GM21717 (cell line): ENCODE data around the gene AMHR2.
A peak's percentile ranks its signal among the peaks of the same experiment; 100 is the strongest.
"Not testable (repeated sequence)": the region's sequence is repeated elsewhere in the genome, so short reads cannot be mapped to it uniquely, and the experiment has no call there.

Experiments
- ATAC-seq: cut with Tn5 transposase; IDR thresholded peaks from one replicate; pipeline ENCODE4 v1.9.1; 2021; ENCODE audit warnings: mild to moderate bottlenecking, moderate library complexity; ENCODE audit not compliant: unreplicated experiment

The AMHR2 gene

DNA sequence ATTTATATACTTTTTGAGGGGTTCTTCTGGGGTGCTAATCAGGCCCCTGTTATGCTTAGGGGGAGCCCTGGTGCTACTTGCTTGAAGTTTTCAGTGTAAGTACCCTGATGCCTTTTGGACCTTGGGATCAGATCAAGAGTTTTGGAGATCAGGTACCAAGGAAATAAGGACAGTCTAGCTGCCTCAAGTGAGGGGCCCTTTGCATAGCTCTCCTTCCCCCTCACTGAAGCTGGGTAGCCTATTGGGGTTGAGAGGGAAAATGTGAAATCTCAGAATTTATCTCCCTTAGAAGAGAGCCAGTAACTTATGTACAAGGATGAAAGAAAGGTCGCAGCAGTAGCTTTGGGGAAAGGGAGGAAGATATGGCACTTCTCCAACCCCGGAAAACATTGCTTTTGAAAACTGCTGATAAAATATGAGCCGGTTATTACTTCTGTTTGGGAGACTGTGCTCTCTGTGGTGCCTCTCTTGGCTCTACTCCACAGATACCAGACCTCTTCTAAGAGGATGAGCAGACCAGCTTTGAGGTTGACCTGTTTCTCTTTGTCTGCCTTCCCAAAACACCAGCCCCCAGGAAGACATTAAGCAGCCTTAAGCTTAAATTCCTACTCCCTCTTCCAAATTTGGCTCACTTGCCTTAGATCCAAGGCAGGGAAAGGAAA is 8.8 kb upstream of the AMHR2 start:
- ATAC-seq, result no peak

GRCh38 chr12:53415752-53416389 is 7.8 kb upstream of the AMHR2 start:
- not testable (repeated sequence) for ATAC-seq

DNA sequence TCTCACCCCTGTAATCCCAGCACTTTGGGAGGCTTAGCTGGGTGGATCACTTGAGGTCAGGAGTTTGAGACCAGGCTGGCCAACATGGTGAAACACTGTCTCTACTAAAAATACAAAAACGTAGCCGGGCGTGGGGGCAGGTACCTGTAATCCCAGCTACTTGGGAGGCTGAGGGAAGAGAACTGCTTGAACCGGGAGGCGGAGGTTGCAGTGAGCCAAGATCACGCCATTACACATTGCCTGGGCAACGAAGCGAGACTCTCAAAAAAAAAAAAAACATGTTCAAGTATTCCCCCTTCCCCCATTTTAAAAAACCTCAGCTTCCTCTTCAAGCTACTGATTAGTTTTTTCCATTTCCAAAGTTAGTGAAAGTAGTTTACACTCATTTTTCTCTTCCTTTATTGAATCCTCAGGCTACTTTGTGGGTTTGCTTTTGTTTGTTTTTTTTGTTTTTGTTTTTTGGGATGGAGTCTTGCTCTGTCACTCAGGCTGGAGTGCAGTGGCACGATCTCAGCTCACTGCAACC is 6.3 kb upstream of the AMHR2 start:
- not testable (repeated sequence) for ATAC-seq

GRCh38 chr12:53418221-53418620 is 5.4 kb upstream of the AMHR2 start:
- ATAC-seq, result no peak

- ATAC-seq, result no peak
Measured at GRCh38 chr12:53419756-53420155, 3.9 kb upstream of the AMHR2 start.

DNA sequence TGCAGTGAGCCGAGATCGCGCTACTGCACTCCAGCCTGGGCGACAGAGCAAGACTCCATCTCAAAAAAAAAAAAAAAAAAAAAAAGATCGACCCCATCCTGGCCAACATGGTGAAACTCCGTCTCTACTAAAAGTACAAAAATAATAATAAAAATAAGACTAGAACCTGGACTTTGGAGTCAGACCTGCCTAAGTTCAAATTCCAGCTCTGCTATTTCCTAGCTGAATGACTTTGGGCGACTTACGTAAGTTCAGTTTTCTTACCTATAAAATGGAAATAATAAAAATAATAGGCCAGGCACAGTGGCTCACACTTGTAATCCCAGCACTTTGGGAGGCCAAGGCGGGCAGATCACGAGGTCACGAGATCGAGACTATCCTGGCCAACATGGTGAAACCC is 1.4 kb upstream of the AMHR2 start:
- not testable (repeated sequence) for ATAC-seq

GRCh38 chr12:53424626-53425514 is 1.2 kb downstream of the AMHR2 start:
- no peak for ATAC-seq

DNA sequence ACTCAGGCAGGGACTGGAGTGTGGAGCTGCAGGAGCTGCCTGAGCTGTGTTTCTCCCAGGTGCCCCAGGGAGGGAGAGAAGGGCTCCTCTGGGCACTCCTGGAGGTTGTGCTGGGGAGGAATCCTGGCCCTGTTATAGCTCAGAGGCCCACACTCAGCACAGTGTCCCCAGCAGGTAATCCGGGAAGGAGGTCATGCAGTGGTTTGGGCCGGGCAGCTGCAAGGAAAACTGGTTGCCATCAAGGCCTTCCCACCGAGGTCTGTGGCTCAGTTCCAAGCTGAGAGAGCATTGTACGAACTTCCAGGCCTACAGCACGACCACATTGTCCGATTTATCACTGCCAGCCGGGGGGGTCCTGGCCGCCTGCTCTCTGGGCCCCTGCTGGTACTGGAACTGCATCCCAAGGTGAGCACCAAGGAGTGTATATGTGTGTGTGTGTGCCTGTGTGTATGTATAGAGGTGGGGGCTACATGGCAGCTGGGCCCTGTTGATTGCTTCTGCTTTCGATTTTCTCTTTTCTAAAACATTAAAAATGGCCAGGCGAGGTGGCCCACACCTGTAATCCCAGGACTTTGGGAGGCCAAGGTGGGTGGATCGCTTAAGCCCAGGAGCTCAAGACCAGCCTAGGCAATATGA is 2.0 kb downstream of the AMHR2 start:
- ATAC-seq, result no peak

DNA sequence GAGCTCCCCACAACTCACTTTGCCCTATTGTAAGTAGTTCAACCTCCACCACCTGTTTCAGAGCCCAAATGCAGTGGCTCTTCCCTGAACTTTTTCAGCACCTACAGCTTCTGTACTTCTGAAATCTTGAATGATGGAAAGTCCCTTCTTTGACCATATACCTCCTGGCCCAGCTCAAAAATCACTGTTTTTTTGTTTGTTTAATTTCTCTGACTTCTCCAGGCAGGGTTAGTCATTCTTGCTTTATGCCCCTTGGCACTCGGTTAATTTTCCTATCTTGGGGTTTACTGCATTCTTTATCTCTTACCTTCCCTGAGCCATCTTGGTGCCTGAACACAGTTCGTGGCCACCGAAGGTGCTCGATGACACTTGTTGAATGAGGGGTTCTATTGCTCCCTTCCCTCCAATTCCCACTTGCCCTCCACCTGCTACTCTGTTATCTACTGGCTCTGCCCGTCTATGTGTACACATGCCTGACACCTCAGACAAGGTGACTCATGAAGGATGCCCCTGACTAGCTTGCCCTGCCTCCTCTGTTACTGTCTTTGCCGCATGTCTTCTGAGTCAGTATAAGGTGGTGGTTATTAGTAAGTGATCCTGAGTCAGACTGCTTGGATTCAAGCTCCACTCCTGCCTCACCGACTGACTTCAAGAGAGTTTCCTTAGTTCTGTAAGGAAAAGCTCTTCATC is 4.4 kb downstream of the AMHR2 start:
- no peak for ATAC-seq

DNA sequence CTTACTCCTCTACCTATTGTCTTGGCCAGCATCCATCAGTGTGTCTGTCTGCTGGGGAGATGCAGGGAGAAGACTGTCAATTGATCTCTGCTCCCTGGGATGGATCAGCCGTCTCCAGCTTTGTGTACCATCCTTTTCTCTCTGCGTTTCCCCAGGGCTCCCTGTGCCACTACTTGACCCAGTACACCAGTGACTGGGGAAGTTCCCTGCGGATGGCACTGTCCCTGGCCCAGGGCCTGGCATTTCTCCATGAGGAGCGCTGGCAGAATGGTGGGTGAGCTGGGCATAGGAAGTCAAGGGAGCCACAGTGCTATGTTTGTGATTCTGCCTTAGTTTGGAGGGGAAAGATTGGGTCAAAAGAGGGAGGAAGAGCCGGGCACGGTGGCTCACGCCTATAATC is 5.1 kb downstream of the AMHR2 start:
- ATAC-seq, result no peak

GRCh38 chr12:53430116-53430515 is 6.5 kb downstream of the AMHR2 start:
- ATAC-seq, result no peak

GRCh38 chr12:53431187-53431586 is 7.5 kb downstream of the AMHR2 start:
- ATAC-seq, result no peak

GRCh38 chr12:53435326-53435725 is 11.7 kb downstream of the AMHR2 start:
- ATAC-seq, result not testable (repeated sequence)

DNA sequence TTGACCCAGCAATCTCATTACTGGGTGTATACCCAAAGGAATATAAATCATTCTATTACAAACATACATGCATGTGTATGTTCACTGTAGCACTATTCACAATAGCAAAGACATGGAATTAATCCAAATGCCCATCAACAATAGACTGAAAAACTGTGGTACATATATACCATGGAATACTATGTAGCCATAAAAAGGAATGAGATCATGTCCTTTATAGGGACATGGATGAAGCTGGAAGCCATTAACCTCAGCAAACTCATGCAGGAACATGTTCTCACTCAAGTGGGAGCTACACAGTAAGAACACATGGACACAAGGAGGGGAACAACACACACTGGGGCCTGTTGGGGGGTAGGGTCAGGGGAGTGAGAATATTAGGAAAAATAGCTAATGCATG is 15.9 kb downstream of the AMHR2 start:
- ATAC-seq, result not testable (repeated sequence)

DNA sequence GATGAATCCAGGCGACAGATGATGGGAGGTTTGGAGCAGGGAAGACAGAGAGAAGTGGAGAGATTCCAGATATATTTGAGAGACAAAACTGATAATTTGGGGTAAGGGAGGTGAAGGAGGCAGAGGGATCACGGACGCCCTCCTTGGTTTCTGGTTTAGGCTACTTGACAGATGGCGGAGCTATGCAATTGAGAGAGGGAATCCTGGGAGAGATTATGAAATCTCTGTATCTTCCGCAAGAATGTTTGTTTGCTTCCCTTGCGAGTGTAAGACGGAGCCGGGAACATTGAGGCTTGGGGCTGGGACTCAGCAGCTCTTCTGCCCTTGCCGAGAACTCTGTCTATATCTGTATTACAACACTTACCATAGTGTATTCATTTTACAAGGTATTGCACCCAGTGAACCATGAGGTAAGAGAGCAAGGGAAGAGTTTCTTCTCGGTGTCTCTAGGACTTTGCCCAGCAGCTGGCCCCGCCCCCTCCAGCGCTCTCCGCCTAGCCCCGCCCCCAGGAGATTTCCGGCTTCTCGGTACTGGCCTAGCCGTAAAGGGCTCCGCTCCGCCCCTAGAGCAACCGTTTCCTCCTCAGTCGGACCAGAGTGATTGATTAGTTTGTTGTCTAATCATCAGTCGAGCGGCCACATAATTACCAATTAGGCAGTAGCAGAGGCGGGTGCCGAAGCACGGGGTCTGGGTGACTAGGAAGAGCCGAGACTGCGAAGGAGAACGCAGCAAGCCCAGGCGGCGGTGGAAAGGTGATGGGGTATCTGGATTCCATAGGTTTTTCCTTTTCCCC is 17.6 kb downstream of the AMHR2 start, which contains the start of gene PRR13:
Gene PRR13, plus strand, starts transcription at position 695 of the 794 bp plus-strand sequence. CDS start 981 bp downstream, outside the sequence.
- peak; percentile 97 for ATAC-seq

GRCh38 chr12:53443955-53444354 is 20.3 kb downstream of the AMHR2 start:
- no peak for ATAC-seq

DNA sequence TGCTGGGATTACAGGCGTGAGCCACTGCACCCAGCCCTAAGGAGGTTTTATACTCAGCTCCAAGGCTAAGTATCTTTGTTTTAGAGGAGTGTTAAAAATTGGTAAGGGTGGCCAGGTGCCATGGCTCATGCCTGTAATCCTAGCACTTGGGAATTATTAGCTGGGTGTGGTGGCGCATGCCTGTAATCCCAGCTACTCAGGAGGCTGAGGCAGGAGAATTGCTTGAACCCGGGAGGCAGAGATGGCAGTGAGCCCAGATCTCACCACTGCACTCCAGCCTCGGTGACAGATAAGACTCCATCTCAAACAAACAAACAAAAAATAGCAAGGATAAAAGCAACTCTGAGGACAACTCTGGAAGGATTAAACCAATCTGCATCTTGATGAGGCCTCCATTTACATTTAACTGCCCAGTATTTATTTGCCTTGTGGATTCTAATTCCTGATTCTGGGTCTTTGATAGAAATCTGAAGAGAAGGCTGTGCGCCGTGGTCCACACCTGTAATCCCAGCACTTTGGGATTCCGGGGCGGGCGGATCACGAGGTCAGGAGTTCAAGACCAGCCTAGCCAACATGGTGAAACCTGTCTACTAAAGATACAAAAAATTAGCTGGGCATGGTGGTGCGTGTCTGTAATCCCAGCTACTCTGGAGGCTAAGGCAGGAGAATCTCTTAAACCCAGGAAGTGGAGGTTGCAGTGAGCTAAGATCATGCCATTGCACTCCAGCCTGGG is 21.1 kb downstream of the AMHR2 start:
- not testable (repeated sequence) for ATAC-seq

DNA sequence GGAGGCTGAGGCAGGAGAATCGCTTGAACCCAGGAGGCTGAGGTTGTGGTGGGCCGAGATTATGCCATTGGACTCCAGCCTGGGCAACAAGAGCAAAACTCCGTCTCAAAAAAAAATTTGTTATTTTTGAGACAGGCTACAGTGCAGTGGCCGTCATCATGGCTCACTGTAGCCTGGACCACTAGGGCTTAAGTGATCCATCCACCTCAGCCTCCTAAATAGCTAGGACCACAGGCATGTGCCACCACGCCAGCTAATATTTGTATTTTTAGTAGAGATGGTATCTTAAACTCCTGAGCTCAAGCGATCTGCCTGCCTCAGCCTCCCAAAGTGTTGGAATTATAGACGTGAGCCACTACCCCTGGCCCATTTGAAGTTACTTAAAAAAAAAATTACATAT is 27.3 kb downstream of the AMHR2 start:
- no peak for ATAC-seq

DNA sequence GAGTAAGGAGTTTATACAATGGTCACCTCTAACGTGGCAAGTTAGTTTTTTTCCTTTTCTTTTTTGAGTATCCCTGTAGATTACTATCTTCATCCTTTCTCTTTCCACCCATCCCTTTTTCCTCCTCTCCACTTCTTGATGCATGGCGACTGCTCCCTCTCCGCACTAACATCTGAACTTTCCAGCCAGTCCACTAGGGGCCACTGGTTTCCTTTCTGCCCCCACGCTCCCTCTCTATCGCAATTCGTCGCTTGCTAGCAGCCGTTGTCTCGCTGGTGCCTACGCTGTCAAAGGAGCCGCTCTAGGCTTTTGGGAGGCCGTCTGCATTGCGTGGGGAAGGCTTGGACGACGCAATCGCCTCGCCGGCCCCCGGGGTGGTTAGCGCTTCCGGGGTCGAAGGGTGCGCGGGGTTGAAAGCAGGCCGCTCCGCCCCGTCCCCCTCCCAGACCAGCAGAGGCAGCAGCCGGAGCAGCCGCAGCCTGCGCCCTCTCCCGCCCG is 28.1 kb downstream of the AMHR2 start, which contains the start of gene PCBP2:
Gene PCBP2, plus strand, starts transcription at position 442 of the 498 bp plus-strand sequence. CDS start 2,699 bp downstream, outside the sequence.
- peak; percentile 93 for ATAC-seq
